GM13976 (cell line): ENCODE data around the gene UBR4.

ENCODE experiments used
- DNase-seq: peaks from one replicate; pipeline ENCODE4 v3.0.0; 2012; ENCODE audit warnings: low spot score
- CTCF ChIP-seq: IDR thresholded peaks from 2 replicates; pipeline ENCODE4 v1.5.1; 2012; ENCODE audit warnings: borderline replicate concordance, mild to moderate bottlenecking; ENCODE audit not compliant: insufficient read depth; ENCODE audit errors: extremely low read depth, missing control alignments, control extremely low read depth
- in situ Hi-C: fragments of 300-500 bp; cut with MboI; formaldehyde crosslinking; loops from one replicate; pipeline ENCODE4 v1.12.0; 2022; ENCODE audit warnings: low sequenced_read_pairs, mixed read lengths, inconsistent platforms; ENCODE audit not compliant: unreplicated experiment

UBR4 gene

GRCh38 chr1:19074902-19075721 is 135.0 kb downstream of the UBR4 start:
- in situ Hi-C loops, result loop anchor here (25.0 kb wide), 1 partner anchor 163 kb away; the partner anchor contains the start of gene ALDH4A1
- no peak for TF ChIP-seq CTCF
- no peak for DNase-seq

DNA sequence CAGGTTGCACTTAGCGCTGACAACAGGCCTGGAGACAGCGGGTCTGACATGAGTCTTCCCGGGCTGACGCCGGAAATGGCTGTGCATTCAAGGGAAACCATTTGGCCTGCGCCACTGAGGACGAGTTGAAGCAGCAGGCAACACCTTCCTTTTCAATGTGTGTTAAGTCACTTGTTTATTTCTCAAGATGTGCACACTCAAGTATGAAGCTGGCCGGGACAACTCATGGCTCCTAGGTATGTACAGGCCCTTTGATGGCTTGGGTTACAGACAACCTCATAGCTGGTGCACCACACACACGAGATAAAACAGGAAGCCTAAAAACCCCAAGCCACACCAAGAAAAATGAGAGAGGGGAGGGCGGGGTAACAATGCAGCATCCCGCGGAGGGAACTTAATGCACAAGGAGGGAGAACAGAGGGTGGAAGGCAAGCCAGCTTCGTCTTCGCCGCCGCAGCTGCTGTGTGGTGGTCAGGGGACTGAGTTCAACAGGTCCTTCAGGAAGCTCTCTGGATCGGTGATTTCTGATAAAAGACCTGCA is 135.6 kb downstream of the UBR4 start:
- TF ChIP-seq CTCF, result no peak
- in situ Hi-C loops, result no loop called here
- DNase-seq, result no peak

DNA sequence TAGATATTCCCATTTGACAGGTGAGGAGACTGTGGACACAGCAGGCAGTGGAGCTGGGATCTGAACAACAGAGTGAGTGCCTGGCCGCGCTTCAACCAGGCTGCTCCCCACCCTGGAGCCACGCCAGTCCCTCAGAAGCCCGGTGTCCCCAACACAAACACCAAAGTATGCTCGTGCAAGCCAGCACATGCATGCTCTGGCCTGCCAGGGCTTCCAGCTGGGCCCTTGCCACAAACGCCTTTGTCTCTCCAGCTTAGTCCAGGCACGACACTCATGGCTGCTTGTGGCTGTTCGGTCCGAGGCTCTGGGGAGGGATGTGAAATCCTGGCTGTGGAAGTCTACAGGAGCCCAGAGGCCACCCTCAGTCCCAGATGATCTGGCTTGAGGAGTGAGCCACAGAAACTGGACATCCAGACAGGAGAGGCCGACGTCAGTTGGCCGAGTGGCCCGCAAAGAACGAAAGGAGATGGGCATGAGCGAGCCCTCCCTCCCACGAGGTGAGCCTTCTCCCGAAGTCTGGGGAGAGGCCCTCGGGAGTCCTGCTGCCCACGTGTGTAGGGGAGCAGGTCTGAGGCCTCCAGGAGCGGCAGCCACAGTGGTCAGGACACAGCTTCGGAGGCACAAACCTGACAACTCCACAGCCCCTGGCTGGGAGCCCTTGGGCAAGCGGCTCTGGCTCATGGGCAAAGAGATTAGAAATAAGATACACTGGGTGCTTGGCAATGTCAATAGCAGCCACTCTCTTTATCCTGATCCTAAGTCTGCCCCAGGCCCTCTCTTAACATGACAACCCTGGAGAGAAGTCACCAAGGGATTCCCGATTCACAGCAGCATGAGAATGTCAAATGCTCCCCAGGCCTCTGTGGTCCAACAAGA is 136.5 kb downstream of the UBR4 start:
- in situ Hi-C loops, result no loop called here
- DNase-seq, result no peak

DNA sequence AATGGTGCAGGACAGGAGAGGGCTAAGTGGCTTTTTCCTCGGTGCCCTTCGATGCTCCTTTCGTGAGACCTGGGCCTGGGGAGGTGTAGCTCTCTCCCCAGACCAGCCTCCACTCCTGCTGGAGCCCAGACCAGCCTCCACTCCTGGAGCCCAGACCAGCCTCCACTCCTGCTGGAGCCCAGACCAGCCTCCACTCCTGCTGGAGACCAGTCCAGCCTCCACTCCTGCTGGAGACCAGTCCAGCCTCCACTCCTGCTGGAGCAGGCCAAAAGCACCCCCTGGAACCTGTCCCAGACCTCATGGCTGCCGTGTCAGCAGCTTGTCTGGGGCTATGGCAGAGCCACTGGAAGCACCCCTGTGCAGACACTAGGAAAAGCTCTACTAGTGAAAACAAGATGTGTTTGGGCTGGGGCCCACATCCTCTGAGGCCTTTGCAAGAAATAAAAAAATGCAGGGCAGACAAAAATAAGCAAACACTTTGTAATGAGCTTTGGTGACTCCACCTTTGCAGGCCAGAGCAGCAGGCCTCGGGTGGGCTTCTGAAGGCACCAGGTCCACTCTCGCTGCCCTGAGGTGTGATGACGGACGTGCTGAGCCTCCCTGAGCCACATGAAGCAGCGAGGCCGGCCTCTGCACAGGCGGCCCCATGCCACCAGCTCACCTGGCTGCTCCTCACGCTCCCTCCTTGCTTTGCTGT is 137.6 kb downstream of the UBR4 start:
- in situ Hi-C loops, result no loop called here
- DNase-seq, result no peak
- no peak for TF ChIP-seq CTCF

More for the DNA sequence above, 136.5 kb downstream of the UBR4 start:
- no peak for TF ChIP-seq CTCF

GRCh38 chr1:19071674-19072281 is 138.3 kb downstream of the UBR4 start:
- no peak for DNase-seq
- in situ Hi-C loops, result no loop called here
- no peak for TF ChIP-seq CTCF
